ENCODE results near the gene STK39. TPM values are rescaled to one million over a fixed set of nuclear protein-coding genes. Genes with fewer than 3 reads are reported as not detected.
A peak's percentile ranks its signal among the peaks of the same experiment; 100 is the strongest.

STK39 gene
- total and polyA plus RNA-seq, 2 of the 4 experiments (the other 2 are of a cell fraction) = 11.8 to 16.4 TPM

- peaks cover 42 to 62% of the 10 kb centered on the region in 2 experiments for H3K79me1 ChIP-seq (ENCODE audit: low read depth in 1 of 2, low read length in 2 of 2)
- no peak overlapping the region for H2BK15ac ChIP-seq (ENCODE audit: low read depth, low read length)
- peak overlapping the region; percentile 45; the same call in 1 of the 2 replicates for H3K14ac ChIP-seq (replicated peaks; ENCODE audit: low read depth, low read length)
- no peak overlapping the region for H3K9ac ChIP-seq (ENCODE audit: low read depth, low read length)
- BruUV-seq (replicated peaks) = no TSS peak
- H3K27ac ChIP-seq (ENCODE audit: insufficient read depth, low read length) = no peak overlapping the region
- H2AFZ ChIP-seq (replicated peaks; ENCODE audit: low read length, poor library complexity) = no peak overlapping the region
- POLR2A ChIA-PET (ENCODE audit: unreplicated experiment) = no interaction called here
- H3K23ac ChIP-seq (ENCODE audit: low read depth, low read length) = no peak overlapping the region; the same call in 1 of the 2 replicates
- intact Hi-C loops (cut with micrococcal nuclease) (loop anchor here (10.0 kb wide), 1 partner anchor 214 kb away; the partner anchor contains the start of gene CERS6), in situ Hi-C loops (cut with MboI; ENCODE audit: low sequenced_read_pairs) (no loop called here), dilution Hi-C loops (cut with HindIII; ENCODE audit: low sequenced_read_pairs, unreplicated experiment) (no loop called here)
- no peaks in the 10 kb centered on the region for H3K27me3 ChIP-seq (ENCODE audit: control insufficient read depth, insufficient read depth, low read length)
- H3K56ac ChIP-seq (ENCODE audit: extremely low read depth, insufficient read depth, low read length) = no peak overlapping the region
- TF ChIP-seq FOS (IDR thresholded peaks at IDR 0.05; ENCODE audit: low read depth, low read length) = no peak
- TF ChIP-seq USF2 (IDR thresholded peaks at IDR 0.05; ENCODE audit: low read depth, low read length) = no peak
- TF ChIP-seq NFE2L2 (IDR thresholded peaks at IDR 0.05; ENCODE audit: low read depth, low read length) = no peak
- CTCF ChIA-PET = no interaction called here
- no peak overlapping the region for H4K5ac ChIP-seq (ENCODE audit: low read depth, low read length)
- H2BK5ac ChIP-seq (ENCODE audit: low read depth, low read length, poor library complexity, severe bottlenecking) = no peak overlapping the region
- H4K91ac ChIP-seq (ENCODE audit: insufficient read depth, low read depth, low read length) = no peak overlapping the region
- DNase-seq (no peak), ATAC-seq (ENCODE audit: low read depth) (no peak)
- no peak overlapping the region for H2BK20ac ChIP-seq (ENCODE audit: low read depth, low read length)
- 78% methylated on average over 3 of the region's 5 CpGs; no CpG with 5 or more reads in 1 of the 2 experiments for WGBS, 2 experiments (ENCODE audit: extremely low coverage in 2 of 2, insufficient read length in 1 of 2)
- peaks cover 42% of the 10 kb centered on the region for H4K20me1 ChIP-seq (ENCODE audit: insufficient read depth, low read length)
- no peak overlapping the region for H3K18ac ChIP-seq (ENCODE audit: low read depth, low read length)
- H3K4me2 ChIP-seq (ENCODE audit: low read depth, low read length) = no peak overlapping the region
- no peak overlapping the region for H4K8ac ChIP-seq (ENCODE audit: low read depth in 2 of 2, low read length in 2 of 2)
- no peak overlapping the region for H3K4me3 ChIP-seq (ENCODE audit: insufficient read depth, low read depth, low read length)
- no peak overlapping the region for H2AK9ac ChIP-seq (replicated peaks; ENCODE audit: low read depth, low read length, poor library complexity)
- H3K4ac ChIP-seq (ENCODE audit: low read depth, low read length) = no peak overlapping the region
- no peaks in the 10 kb centered on the region for H3K9me3 ChIP-seq (ENCODE audit: control insufficient read depth, insufficient read depth, low read length)
- peaks cover 16% of the 10 kb centered on the region for H3K9me1 ChIP-seq (ENCODE audit: insufficient read depth, low read length)
- peak overlapping the region; percentile 0; the same call in 1 of the 2 replicates for H2AK5ac ChIP-seq (ENCODE audit: low read depth, low read length)
- peaks cover 22% of the 10 kb centered on the region for H3K4me1 ChIP-seq (ENCODE audit: control insufficient read depth, insufficient read depth, low read length)
- H2BK120ac ChIP-seq (ENCODE audit: low read depth, low read length) = no peak overlapping the region
- H3K36me3 ChIP-seq (ENCODE audit: control insufficient read depth, insufficient read depth, low read length) = no peaks in the 10 kb centered on the region
These were observed 6.2 kb downstream of the STK39 start for GRCh38 chr2:168241208-168241607.
